Heart left ventricle (tissue), 13 donors: ENCODE data around the gene LBP.

Source experiments
- CTCF ChIP-seq, 12 donors: fragments of 200-600 bp; sonication (generic) in 4 of 12; IDR thresholded peaks; one replicate each; pipeline versions ENCODE4 v1.5.0 to v1.8.0; 2018 to 2022; ENCODE audit warnings: antibody characterized with exemption in 12 of 12, mild to moderate bottlenecking in 5 of 12
- POLR2A ChIP-seq, 2 donors: fragments of 450-650 bp; IDR thresholded peaks; one replicate each; pipeline ENCODE4 v1.6.1; 2017; ENCODE audit warnings: antibody characterized with exemption in 2 of 2, mild to moderate bottlenecking in 2 of 2, moderate library complexity in 2 of 2
- donor health status: ischemic (EF 13 %, LVEDD 7.1; RV severe dilation, severe dysfunction).
- donor health status: DM: no; HTN: yes; CAD: no.
- donor health status: DM: no; HTN: no; CAD: no.
- donor health status: ischemic (EF 25% LVEDD 6.9; RV normal size, moderate dysfunction).
- donor health status: ischemic (EF 25% LVEDD 5.7; RV mildly dilated, moderate dysfunction).
- donor health status: ischemic (EF 35%, LVEDD 5.7; RV mildly dilated, moderate dysfunction).
- donor health status: nonischemic (EF 11% LVEDD 7.7; RV severe dilation, severe dysfunction).
- donor health status: DM: yes; HTN: yes; CAD: no.
- donor health status: PGD.
- donor health status: ischemic (EF 29% LVEDD 5.4; RV normal size, mild dysfunction).
- donor health status: nonischemic (EF 23%, LVEDD 6.1; RV moderate dilation, normal function).

GRCh38 chr20:38320221-38320620 lies 26.1 kb upstream of the LBP start:
- TF ChIP-seq CTCF (IDR thresholded peaks at IDR 0.05) (no peak), POLR2A (IDR thresholded peaks at IDR 0.05) (no peak)
